ENCODE data around the gene AMPH. TPM values are rescaled to one million over a fixed set of nuclear protein-coding genes. Genes with fewer than 3 reads are reported as not detected.
A peak's percentile ranks its signal among the peaks of the same experiment; 100 is the strongest.

Gene AMPH
- total RNA-seq, 1 donor from 2014 or later, result 10.7 TPM

DNA sequence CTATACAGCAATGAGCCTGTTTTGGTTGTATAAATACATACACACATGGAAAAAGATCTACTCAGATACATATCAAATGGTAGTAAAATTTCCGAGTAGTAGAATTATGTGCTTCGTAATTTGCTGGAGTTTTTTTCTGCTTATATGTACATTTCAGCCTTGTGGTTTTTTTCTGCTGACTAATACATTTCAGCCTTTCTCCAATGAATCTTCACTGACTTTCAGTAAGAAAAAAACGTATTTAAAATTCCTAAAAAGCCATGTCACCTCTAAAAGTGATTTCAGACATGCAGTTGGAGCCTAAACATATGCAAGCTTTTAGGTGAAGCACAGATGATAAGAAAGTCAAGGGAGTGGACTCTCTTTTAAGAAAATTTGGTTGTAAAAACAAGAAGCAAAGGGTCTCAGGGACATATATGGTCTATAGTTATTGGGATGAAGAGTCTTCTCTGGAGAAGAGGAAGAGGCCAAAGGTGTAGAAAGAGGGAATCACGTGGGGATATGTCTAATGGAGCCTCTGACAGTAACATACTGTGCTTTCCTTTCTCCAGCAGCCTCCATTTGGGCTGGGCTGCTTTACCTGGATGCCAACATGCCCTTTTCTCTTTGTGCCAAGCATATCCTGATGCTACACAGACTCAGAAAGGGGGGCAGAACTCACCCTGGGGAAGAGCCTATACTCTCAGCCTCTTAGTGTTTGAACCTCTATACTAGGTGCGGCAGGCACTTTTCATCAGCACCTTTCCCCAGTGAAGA lies 2.4 kb downstream of the AMPH start:
- H3K4me3 Mint-ChIP-seq (ENCODE audit: unreplicated experiment), result peak overlapping the region; percentile 33
- H3K4me1 Mint-ChIP-seq (ENCODE audit: unreplicated experiment), result peaks cover 25% of the 10 kb centered on the region
- peaks cover 16% of the 10 kb centered on the region for H3K9me3 Mint-ChIP-seq (ENCODE audit: unreplicated experiment)
- DNase-seq (ENCODE audit: extremely low spot score, unreplicated experiment), result no peak
- H3K27me3 Mint-ChIP-seq (ENCODE audit: unreplicated experiment), result peaks cover 3% of the 10 kb centered on the region
- TF ChIP-seq, protein P1, sequence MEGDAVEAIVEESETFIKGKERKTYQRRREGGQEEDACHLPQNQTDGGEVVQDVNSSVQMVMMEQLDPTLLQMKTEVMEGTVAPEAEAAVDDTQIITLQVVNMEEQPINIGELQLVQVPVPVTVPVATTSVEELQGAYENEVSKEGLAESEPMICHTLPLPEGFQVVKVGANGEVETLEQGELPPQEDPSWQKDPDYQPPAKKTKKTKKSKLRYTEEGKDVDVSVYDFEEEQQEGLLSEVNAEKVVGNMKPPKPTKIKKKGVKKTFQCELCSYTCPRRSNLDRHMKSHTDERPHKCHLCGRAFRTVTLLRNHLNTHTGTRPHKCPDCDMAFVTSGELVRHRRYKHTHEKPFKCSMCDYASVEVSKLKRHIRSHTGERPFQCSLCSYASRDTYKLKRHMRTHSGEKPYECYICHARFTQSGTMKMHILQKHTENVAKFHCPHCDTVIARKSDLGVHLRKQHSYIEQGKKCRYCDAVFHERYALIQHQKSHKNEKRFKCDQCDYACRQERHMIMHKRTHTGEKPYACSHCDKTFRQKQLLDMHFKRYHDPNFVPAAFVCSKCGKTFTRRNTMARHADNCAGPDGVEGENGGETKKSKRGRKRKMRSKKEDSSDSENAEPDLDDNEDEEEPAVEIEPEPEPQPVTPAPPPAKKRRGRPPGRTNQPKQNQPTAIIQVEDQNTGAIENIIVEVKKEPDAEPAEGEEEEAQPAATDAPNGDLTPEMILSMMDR (IDR thresholded peaks at IDR 0.05), result no peak
- no peak overlapping the region for H3K27ac Mint-ChIP-seq (ENCODE audit: unreplicated experiment)
- peaks cover 3% of the 10 kb centered on the region for H3K36me3 Mint-ChIP-seq (ENCODE audit: unreplicated experiment)

DNA sequence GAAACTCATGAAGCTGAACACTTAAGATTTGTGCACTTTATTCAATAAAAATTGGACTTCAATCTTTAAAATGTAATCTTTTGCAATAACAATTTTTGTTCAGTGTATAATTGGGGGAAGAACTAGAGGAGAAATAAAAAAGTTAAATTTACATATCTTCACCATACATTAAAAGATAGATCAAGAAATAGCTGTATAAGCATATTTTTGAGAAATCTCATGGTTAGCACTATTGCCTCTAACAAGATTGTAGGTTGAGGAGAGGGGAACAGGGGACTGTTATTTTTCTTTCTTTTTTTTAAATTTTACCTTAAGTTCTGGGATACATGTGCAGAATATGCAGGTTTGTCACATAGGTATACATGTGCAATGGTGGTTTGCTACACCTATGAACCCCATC lies 5.3 kb downstream of the AMPH start:
- Mint-ChIP-seq H3K27ac (ENCODE audit: unreplicated experiment) (no peak overlapping the region), H3K4me3 (ENCODE audit: unreplicated experiment) (no peak overlapping the region), H3K27me3 (ENCODE audit: unreplicated experiment) (peaks cover 3% of the 10 kb centered on the region), H3K9me3 (ENCODE audit: unreplicated experiment) (peaks cover 16% of the 10 kb centered on the region), H3K4me1 (ENCODE audit: unreplicated experiment) (peaks cover 23% of the 10 kb centered on the region), H3K36me3 (ENCODE audit: unreplicated experiment) (peaks cover 3% of the 10 kb centered on the region)
- DNase-seq (ENCODE audit: extremely low spot score, unreplicated experiment), result no peak
- TF ChIP-seq, protein P1 (IDR thresholded peaks at IDR 0.05), result no peak

- Mint-ChIP-seq H3K27ac (ENCODE audit: unreplicated experiment) (no peak overlapping the region), H3K4me1 (ENCODE audit: unreplicated experiment) (no peaks in the 10 kb centered on the region), H3K4me3 (ENCODE audit: unreplicated experiment) (no peak overlapping the region), H3K36me3 (ENCODE audit: unreplicated experiment) (no peaks in the 10 kb centered on the region), H3K9me3 (ENCODE audit: unreplicated experiment) (peaks cover 5% of the 10 kb centered on the region), H3K27me3 (ENCODE audit: unreplicated experiment) (no peaks in the 10 kb centered on the region)
- DNase-seq (ENCODE audit: extremely low spot score, unreplicated experiment), result no peak
- TF ChIP-seq, protein P1 (IDR thresholded peaks at IDR 0.05), result no peak
Observed at GRCh38 chr7:38615665-38616064, 15.5 kb downstream of the AMPH start.

DNA sequence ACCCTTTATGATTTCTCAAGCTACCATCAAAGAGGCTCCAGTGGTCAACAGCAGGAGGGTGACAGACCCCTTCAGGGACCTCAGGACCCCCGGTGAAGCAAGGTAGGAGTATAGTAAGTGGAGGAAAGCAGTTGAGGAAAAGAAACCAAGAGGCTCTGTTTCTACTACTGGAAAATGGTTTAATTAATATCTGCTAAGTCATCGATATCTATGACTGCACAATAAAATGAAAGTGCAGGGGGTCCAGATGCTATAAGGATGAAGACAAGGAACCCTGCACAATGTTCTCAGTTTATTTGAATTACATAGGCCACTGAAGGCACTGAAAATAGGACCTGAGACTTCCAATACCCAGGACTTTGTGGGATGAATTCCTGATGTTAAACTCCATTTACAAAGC lies 23.7 kb downstream of the AMPH start:
- no peak overlapping the region for H3K4me3 Mint-ChIP-seq (ENCODE audit: unreplicated experiment)
- TF ChIP-seq, protein P1 (IDR thresholded peaks at IDR 0.05), result no peak
- no peak overlapping the region for H3K27ac Mint-ChIP-seq (ENCODE audit: unreplicated experiment)

GRCh38 chr7:38600741-38601140 lies 30.4 kb downstream of the AMPH start:
- Mint-ChIP-seq H3K36me3 (ENCODE audit: unreplicated experiment) (no peaks in the 10 kb centered on the region), H3K4me1 (ENCODE audit: unreplicated experiment) (no peaks in the 10 kb centered on the region), H3K27me3 (ENCODE audit: unreplicated experiment) (no peaks in the 10 kb centered on the region), H3K9me3 (ENCODE audit: unreplicated experiment) (no peaks in the 10 kb centered on the region), H3K4me3 (ENCODE audit: unreplicated experiment) (no peak overlapping the region), H3K27ac (ENCODE audit: unreplicated experiment) (no peak overlapping the region)
- TF ChIP-seq, protein P1 (IDR thresholded peaks at IDR 0.05), result no peak
- no peak for DNase-seq (ENCODE audit: extremely low spot score, unreplicated experiment)

More for the DNA sequence above, 23.7 kb downstream of the AMPH start:
- no peaks in the 10 kb centered on the region for H3K36me3 Mint-ChIP-seq (ENCODE audit: unreplicated experiment)
- H3K27me3 Mint-ChIP-seq (ENCODE audit: unreplicated experiment), result no peaks in the 10 kb centered on the region
- DNase-seq (ENCODE audit: extremely low spot score, unreplicated experiment), result no peak
- no peaks in the 10 kb centered on the region for H3K9me3 Mint-ChIP-seq (ENCODE audit: unreplicated experiment)
- no peaks in the 10 kb centered on the region for H3K4me1 Mint-ChIP-seq (ENCODE audit: unreplicated experiment)

Data from osteocyte (in vitro differentiated cells).